NCI-H2029 (cell line): Measurements from ENCODE around the gene RNPS1.
"Not testable (repeated sequence)": the region's sequence is repeated elsewhere in the genome, so short reads cannot be mapped to it uniquely, and the experiment has no call there.

Source experiments
- DNase-seq: peaks from one replicate; lab custom pipeline; 2025; lab: John Stamatoyannopoulos, UW

The RNPS1 gene

DNA sequence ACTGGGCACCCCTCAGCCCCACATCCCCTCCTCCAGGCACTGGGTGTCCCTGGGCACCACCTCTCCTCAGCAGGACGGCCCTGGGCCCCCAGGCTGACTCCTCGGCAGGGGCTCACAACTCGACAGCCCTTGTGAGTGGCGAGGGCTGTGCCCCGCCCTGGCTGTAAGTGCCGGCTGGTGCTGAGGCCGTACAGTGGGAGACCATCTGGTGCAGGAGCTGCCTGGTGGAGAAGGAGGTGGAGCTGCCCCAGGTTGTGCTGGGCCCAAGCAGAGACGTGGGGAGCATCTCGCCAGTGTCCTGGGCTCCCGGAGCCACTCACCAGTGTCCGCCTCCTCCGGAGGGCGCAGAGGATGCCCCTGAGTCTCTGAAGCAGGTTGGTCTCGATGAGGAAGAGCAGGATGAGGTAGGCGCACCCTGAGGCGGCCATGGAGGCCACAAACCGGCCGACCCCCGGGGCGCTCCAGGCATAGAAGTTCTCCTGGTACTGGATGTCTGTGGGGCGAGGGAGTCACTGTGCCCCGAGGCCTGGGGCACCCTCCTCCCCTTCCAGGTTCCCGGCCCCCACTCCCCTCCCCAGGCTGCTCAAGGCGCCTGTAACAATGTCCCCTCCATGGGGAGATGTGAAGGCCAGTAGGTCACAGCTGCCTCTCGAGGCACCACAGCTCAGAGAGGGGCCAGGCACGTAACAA is 15.1 kb upstream of the RNPS1 start:
- no peak for DNase-seq

DNA sequence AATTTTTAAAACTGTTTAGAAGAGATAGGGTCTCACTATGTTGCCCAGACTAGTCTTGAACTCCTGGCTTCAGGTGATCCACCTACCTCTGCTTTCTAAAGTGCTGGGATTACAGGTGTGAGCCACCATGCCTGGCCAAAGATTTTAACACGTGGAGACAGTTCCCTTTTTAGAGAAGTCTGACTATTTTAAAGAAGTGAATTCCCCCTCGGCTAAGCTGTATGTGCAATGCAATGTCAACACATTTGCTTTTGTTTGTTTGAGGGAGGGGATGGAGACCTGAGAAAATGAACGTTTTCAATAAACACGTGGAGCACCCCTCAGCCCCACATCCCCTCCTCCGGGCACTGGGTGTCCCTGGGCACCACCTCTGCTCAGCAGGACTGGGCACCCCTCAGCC is 14.3 kb upstream of the RNPS1 start:
- DNase-seq, result no peak

DNA sequence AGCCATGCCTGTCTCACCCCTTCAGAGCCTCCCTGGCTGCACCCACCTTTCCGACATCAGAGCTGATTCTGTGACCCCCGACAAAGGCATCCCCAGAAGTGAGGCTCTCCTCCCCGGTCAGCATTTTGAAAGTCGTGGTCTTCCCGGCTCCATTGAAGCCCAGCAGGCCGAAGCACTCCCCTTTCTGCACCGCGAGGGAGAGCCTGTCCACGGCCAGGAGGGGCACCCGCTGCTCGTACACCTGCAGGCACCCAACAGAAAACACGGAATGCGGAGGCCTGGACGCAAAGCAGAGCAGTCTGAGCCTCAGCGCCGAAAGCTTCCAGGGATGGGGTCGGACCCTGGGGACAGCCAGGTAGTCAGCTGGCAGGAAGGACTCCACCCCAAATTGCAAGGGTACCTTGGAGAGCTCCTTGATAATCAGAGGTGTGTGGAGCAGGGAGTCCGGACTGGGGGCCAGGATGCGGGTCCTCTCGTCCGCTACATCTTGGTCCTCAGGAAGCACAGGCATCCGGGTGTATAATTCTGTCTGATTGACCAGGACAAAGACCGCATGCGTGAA is 13.1 kb upstream of the RNPS1 start:
- no peak for DNase-seq

DNA sequence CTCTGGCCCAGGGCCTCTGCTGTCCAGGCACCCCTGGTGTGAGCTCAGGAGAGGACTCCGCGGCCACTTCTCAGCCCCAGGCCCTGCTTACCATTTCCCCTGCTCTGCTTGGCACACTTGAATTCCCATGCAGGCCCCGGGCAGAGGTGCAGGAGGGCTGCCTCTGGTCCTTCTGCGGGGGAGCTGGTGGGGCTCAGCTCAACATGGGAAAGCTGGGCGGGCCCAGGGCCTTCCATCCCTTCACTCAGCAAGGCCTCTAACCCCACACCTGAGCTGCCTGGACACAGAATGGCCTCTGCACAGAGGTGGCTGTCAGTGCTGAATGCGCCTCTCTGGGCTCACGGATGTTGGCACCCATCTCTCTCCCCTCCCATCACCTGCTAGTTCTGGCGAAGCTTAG is 12.5 kb upstream of the RNPS1 start:
- DNase-seq, result no peak

DNA sequence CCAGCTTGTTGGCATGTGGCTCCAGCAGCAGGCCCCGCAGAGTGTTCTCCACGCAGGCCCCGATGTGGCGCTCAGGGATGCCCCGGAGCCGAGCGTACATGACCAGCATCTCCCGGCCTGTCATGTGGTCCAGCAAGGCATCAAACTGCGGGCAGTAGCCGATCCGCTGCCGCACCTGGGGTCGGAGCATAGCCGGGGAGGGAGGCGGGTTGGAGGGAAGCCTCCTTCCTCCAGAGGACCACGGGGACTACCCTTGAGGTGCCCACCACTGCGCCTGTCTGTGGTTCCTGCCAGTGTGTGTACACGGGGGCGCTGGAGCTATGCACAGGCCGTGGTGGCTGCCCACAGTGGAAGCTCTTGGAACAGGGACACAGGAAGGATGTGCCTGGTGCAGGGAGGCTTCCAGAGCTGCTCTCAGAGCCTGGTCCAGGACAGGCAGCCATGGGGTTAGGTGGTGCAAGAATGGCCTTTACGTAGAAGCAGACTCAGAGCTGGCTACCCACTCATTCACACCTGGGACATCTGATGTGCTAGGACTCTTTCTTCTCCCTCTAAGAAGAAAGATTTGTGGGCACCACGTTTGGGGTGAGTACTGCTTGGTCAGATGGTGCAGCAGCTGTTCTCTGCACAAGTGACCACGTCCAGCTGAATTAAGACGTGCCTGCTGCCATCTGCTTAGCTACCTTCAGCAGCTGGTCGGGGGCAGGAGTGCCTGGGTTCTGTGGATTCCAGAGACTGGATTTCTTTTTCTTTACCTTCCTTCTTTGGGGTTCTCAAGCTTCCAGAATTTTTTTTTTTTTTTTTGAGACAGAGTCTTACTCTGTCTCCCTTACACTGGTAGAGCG is 11.3 kb upstream of the RNPS1 start:
- DNase-seq, result no peak

DNA sequence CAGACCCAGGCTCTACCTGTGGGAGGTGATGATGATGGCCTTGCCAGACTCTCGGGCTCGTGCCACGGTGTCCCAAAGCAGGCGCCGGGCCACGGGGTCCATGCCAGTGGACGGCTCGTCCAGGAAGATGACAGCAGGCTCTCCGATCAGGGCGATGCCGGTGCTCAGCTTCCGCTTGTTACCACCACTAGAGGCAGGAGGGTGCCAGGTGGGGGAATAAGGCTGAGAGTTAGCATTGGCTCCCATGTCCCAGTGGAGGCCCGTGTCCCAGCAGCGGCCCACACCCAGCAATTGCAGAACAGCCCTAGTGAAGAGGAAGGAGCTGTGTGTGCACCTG is 10.3 kb upstream of the RNPS1 start:
- no peak for DNase-seq

DNA sequence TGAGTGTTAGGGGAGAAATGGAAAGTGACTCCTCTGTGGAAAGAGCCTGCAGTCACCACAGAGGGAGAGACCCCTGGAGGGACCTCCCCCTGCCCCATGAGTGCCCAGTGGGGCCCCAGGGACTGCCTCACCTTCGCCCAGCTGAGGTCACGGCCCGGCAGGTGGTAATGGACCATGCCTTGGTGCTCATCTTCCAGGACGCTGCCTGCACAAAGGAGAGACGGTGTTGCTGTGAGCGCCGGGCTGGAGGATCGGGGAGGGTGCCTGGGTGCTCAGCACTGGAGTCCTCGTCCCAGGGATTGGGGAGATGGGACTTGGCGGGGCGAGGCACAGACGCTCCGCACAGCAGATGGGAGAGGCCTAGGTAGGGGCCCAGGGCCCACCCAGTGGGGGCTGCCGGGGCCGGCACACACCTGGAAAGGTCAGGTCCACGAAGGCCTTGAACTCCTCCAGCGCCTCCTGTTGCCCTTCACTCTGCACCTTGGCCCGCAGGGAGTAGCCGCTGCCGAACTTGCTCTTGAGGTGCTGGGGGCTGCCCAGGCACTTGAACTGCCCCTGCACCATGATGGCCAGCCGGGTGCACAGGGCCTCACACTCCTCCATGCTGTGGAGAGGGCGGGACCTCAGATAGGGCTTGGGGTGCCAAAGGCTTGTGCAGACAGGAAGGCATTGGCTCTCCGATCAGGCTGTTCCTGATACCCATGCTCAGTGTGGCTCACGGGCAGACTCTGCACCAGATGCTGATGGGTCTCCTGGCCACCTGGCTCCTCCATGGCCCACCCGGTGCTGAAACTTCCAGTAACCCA is 9.7 kb upstream of the RNPS1 start:
- DNase-seq, result no peak

DNA sequence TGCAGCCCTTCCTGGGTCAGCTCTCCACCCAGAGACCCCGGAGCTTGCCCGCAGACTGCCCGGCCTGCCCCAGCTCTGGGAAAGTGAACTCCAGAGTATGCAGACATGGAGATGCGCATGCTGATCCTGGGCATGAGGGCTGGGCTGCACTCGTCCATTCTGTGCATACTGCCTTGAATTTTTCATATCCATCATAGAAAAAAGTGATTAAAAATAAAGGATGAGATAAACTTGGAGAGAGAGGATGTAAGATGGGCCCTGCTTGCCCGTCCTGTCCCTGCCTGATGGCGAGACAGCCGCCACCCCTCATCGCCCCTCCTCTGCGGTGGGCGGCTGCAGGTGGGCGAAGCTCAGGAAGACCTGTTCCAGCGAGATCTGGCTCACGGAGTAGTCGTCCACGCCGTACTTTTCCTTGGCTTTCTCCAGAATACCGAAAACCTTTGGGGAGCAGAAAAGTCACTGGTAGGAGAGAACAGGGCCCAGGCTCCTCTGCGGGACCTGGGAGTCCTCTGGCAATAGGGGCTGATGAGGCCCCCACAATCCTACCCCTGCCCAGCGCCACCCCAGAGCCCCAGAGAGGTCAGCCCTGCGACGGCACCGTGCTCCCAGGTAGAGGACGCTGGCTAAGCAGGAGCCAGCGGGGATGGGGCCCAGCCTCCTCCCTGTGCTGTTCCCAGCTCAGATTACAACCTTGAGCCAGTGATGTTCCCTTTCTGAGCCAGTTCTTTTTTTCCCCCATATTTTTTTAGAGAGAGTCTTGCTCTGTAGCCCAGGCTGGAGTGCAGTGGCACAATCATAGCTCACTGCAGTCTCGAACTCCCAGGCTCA is 8.7 kb upstream of the RNPS1 start:
- DNase-seq, result no peak

DNA sequence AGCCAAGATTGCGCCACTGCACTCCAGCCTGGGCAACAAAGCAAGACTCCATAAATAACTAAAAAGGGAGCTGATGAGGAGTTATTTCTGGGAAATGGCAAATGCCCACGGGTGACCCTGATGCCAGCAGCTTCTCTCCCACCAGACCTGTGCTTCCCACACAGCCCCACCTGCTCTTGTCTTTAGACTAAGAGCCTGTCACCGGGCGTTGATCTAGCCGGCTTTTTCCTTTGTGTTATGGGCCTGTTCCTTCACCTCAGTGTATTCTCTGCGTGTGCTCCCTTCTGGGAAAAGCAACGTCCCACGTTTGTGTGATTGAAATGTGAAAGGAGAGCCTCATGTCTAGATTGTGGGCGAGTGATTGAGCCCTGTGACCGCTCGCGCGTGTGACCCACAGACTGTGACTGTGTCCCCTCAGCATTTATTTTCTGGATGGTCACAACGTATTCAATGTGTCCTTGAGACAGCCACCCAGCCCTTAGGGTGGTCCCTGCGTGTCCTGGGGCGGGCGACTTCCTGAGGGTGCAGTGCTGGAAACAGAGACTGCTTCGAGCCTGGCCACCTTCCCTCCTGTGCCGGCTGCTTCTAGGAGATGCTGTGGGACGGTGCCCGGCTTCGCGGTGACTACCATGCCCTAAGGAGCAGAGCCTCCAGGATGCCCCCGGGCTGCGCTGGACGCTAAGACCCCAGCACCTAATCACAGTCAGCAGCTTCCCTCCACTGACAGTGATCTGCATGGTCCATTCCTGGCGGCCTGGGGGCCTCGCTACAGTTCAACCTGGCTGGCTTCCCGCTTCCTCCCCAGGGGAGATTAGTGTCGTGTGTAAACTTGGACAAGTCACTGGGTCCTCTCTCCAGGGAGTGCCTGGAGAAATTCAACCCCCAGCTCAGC is 7.8 kb upstream of the RNPS1 start:
- no peak for DNase-seq

DNA sequence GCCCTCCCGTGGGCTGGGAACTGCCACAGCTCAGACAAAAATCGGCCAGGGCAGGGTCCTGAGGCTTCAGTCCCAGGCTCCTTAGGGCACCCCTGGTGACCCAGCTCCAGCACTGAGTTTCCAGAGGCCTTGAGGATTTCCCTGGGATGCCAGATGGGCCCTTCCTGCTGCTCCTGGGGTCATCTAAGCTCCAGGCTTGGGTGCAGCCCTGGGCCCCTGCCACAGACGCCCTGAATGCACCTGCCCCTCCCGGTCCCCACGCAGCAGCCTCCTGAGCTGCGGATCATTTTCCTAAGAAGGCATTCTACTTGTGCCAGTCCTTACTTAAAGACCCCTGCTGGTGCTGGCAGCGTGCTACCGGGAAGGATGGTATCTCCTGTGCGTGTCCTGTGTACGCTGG is 6.0 kb upstream of the RNPS1 start:
- DNase-seq, result no peak

DNA sequence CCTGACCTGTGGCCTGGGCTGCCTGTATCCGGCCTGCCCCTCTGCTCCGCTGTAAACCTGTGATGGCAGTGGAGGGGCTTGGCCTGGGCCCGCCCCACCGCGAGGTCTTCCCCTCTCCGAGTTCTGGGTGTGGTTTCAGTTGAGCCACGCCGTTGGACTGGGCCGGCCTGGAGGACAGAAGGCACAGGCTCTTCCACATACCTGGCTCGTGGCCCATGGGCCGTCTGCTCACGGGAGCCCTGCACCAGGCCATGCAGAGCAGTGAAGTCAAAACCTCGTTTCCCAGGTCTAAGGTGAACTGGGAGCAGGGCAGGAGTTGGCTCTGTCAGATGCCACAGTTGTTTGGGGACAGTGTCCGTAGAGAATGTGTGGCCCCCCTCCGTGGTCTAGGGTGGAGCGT is 5.6 kb upstream of the RNPS1 start:
- DNase-seq, result no peak

DNA sequence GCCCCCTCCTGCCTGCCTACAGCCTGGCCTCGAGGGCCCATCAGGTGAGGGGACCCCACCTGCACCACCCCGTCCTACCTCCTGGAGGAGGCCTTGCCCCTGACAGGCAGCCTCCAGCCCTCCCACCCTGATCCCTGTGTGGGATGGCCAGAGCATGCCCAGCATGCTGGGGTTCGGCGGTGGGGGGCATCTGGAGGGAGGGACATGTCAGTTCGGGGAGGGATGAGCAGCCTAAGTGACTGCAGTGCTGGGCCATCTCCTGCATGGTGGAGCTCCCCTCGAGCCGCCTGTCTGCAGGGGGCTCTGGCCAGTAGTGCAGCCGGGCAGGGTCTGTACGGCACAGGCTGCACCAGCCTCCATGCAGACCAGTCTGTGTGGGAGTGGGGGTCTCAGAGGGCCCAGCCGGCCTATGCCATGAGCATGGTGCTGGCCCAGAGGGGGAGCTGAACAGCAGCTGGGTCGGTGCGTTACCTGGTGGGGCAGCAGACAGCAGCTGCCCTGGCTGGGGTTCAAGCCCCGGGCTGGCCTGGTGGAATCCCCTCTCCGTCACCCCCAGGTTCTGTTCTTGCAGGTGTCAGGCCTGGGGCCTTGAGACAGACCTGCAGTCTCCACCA is 4.0 kb upstream of the RNPS1 start:
- DNase-seq, result no peak

DNA sequence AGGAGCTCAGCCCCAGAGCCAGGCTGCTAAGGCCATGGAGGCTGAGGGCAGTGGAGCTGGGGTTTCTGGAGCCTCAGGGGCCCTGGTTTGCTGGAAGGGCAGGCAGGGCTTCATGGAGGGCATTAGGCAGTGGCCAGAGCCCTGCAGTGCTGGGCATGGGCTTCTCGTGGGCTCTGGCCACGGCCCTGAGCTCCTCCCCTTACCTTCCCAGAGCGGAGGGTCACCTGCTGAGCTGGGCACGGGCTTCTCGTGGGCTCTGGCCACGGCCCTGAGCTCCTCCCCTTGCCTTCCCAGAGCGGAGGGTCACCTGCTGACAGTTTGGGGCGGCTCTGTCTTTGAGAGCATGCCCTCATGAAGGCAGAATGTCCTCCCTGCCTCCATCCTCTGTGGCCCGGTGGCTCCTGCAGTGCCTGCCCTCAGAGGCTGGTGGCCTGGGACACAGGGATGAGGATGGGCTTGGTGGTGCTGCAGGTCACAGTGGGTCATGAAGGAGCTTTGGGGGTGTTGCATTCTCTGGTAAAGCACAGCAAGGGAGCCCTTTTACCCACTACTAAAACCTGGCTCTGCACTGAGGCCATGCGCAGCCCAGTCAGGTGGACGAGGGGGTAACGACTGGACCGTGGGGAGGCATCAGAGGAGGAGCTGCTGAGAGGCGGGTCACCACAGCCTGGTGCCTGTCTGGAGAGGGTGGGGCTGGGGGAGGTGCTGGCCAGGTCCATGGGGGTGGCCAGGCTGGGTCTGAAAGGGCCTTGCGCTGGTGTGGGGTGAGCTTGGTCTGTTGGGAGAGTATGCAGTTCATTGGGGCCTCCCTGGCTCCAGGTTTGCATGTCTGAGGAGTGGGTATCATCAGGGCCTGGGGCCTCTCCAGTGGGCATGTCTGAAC is 2.9 kb upstream of the RNPS1 start:
- DNase-seq, result no peak

DNA sequence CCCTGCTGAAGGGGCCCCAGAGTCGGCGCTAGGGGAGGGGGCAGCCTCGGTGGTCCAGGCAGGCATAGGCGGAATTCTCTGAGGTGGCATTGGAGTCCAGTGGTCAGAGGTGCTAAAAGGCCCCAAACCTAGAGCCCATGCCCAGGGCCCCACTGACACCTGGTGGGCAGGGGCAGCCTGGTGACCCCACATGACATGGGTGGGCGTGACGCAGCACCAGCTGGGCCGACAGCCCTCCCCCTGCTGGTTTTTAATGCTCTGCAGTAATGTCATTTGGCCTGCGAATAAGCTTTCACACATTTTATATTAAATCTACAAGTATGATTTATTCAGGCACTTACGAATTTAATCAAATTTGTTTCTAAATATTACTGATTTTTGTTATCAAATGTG is 2.1 kb upstream of the RNPS1 start:
- DNase-seq, result no peak

DNA sequence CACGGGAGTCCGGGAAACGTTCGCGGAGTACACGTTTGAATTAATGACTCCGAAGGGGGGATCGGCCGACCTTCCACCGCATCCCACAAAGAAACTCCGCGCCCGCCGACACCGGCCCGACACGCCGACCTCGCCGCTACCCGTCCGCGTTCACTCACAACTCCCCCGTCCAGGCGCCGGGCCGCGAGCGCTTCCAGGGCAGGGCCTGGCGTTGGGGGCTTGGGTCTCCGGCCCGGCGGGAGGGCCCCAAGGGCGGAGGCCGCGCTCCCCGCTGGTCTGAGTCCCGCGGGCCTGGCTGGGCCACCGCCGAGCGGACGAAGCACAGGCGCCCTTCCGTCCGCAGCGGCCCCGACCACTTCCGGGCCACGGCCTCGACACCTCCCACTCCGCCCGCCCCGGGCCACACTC is 417 bp downstream of the RNPS1 start:
- DNase-seq, result not testable (repeated sequence)

DNA sequence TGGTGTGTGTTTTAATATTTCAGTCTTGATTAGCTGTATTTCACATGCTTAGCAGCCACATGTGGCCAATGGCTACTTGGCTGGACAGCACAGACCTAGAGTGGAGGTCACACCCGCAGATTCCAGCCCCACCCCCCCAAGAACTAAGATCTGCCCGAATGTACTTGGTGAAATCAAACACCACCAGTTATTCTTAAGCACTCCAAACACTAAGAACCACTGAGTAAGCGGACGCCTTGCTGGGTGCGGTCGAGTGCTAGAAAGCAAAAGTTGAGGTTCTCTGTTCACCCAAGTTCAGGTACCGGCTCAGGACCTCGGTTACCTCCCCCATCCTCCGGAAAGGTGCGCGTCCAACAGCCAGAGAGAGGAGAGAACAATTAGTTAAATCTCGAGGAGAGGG is 1.0 kb downstream of the RNPS1 start:
- not testable (repeated sequence) for DNase-seq

DNA sequence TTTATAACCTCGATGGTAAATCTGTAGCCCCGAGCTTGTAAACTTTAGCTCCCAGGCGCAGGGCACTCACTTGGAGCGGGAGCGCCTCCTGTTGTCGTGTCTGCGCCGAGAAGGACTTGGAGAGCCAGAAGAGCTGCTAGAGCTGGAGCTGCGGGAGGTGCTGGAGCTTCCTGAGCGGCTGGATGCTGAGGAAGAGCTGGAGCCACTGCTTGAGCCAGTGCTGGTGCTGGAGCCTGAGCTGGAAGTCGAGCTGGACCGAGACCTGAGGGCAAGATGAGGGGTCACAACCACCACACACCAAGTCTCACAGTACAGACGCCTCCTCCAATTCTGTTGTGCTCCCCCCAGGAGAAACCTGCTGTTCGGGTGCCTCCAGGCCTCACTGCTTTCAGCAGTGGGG is 4.9 kb downstream of the RNPS1 start:
- not testable (repeated sequence) for DNase-seq

DNA sequence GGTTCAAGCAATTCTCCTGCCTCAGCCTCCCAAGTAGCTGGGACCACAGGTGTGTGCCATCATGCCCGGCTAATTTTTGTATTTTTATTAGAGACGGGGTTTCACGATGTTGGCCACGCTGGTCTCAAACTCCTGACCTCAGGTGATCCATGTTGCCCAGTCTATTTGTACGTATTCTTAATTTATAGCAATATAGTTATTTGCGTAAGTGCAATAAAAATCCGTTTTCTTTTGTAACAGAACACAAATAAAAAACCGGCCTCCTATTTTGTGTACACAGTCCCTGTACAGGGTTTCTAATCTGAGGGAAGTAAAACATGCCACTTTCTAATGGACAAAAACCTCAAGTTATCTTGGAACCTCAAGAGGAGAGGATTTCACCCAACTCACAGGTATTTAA is 7.7 kb downstream of the RNPS1 start:
- no peak for DNase-seq

DNA sequence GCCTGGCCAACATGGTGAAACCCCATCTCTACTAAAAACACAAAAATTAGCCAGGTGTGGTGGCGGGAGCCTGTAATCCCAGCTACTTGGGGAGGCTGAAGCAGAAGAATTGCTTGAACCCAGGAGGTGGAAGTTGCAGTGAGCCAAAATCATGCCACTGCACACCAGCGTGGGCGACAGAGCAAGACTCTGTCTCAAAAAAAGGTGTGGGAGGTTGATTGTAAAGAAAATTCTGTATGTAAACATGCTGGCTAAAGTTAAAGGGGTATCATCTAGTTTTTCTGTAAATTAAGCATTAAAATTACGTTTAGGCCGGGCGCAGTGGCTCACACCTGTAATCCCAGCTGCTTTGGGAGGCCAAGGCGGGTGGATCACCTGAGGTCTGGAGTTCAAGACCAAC is 9.4 kb downstream of the RNPS1 start:
- DNase-seq, result not testable (repeated sequence)
